ENCODE data around the gene ZNF554.
"Not testable (repeated sequence)": the region's sequence is repeated elsewhere in the genome, so short reads cannot be mapped to it uniquely, and the experiment has no call there.

ZNF554 gene

DNA sequence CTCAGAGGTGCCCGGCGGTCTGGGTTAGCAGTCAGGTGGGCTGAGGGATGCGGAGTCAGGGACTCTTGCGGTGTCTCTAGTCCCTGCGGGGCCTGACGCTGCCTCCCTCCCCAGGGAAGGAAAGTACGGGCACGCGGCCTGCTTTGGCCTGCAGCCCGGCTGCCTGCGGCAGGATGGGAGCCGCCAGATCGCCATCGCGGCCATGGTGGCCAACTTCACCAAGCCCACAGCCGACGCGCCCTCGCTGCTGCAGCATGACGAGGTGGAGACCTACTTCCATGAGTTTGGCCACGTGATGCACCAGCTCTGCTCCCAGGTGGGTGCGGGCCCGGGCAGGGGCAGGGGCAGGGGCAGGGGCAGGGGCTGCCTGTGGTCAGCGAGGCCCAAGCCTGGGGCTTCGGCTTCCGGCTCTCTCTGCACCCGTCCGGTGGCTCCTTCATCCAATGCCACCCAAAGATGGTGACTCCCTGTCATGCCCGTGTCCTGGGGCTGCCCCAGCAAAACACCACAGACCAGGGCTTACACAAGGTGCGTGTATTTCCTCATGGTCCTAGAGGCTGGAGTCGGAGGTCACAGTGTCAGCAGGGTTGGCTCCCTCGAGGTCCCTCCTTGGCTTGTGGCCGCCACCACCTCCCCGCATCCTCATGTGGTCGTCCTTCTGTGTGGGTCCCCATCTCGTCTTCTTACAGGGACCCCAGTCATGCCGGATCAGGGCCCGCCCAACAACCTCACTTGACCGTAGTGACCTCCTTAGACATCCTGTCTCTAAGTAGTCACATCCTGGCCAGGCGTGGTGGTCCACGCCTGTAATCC is 11.3 kb upstream of the ZNF554 start:
- no peak for DNase-seq

DNA sequence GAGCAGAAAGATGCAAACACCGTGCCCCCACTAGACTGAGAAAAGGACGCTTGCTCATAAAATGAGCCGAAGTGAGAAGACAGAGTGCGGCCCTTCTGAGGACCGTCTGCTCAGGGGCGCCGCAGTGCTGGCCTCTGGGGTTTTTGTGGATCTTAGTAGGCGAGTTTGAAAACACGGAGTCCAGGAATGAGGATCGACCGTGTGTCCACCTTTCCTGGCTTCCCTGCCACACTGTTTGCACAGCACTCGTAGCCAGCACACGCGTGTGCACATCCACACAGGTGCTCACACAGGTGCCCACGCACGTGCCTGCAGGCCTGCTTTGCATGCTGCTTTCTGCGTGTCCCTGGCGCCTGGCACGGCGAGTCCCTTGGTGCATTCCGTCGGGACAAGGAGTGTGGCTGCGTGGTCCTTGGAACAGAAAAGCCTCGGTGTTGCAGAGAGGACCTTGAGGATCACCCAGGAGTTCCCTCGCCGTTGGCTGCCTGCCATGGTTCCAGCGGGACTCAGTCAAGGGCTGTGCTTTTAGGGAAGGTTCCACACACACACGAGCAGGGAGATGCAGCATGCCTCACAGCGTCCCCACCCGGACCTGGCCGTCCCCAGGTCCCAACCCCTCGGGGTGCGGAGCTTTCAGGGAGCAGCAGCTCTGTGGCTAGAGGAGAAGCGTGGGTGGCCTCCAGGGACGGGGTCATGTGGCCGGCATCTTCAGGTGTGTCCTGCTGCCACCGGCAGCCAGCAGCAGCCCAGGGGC is 10.1 kb upstream of the ZNF554 start:
- DNase-seq, result no peak

DNA sequence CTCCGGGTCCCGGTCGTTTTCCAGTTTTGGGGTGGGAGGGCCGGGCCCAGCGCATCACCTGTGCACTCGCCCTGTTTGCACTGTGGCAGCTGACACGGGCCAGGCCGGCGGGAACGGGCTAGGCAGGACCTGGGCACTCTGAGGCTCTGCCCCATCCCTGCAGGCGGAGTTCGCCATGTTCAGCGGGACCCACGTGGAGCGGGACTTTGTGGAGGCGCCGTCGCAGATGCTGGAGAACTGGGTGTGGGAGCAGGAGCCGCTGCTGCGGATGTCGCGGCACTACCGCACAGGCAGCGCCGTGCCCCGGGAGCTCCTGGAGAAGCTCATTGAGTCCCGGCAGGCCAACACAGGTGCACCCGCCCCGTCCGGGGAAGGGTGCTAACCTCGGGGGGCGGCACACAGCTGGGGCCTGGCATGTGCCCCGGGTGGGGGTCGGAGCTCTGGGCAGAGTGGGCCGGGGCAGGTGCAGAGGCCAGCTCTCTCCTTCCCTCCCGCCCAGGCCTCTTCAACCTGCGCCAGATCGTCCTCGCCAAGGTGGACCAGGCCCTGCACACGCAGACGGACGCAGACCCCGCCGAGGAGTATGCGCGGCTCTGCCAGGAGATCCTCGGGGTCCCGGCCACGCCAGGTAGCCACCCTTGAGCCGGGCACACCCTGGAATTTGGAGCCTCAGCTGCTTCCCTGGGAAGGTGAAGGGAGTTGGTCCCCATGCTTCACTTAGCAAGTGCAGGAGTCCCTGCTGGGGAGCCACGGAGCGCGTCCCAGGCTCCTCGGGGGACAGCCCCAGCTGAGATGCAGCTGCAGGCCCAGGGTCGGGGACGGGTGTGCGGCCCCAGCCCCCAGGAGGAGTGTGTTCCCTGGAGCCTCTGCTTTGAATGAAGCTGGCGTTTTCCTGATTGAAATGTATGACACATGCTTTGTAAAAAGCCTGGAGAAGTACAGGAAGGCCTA is 9.3 kb upstream of the ZNF554 start:
- DNase-seq, result no peak

DNA sequence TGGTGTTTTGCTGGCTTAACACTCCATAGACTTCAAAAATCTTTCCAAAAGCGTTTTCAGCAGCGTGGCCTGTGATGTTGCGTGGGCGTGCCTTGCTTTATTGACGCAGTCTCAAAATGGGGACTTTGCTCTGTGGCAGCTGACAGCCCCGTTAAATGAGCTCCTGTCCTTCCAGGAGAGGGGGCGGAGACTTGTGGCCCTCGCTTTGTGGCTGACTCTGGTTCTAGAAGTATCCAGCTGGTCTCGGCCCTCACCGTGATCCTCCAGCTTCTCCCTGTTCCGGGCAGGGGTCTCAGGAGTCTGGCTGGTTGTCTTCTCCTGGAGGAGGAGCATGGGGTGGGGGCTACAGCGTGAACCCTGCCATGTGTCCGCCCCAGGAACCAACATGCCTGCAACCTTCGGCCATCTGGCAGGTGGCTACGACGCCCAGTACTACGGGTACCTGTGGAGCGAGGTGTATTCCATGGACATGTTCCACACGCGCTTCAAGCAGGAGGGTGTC is 8.4 kb upstream of the ZNF554 start:
- no peak for DNase-seq

DNA sequence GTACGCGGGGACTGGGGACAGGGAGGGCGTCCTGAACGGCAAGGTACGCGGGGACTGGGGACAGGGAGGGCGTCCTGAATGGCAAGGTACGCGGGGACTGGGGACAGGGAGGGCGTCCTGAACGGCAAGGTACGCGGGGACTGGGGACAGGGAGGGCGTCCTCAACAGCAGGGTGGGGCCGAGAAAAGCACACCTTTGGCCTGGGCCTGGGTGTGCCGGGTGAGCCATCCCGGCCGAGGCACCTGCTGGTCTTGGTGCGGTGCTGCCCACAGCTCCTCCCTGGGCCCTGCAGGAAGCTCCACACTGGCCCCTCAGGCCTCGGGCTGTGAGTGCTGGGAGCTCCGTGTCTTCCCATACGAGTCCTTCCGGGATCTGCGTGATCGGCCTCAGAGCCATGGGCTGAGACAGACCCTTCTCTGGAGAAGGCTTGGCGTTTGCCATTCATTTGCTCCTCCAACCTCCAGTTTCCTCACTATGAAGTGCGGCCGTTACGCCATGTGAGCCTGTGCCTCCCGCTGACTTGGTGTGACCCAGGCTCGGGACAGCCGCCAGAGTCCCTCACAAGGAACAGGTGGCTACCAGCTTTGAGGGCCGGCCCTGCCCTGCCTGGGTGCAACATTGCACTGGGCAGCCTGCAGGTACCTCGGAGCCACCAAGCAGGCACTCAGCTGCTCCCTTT is 7.8 kb upstream of the ZNF554 start:
- no peak for DNase-seq

DNA sequence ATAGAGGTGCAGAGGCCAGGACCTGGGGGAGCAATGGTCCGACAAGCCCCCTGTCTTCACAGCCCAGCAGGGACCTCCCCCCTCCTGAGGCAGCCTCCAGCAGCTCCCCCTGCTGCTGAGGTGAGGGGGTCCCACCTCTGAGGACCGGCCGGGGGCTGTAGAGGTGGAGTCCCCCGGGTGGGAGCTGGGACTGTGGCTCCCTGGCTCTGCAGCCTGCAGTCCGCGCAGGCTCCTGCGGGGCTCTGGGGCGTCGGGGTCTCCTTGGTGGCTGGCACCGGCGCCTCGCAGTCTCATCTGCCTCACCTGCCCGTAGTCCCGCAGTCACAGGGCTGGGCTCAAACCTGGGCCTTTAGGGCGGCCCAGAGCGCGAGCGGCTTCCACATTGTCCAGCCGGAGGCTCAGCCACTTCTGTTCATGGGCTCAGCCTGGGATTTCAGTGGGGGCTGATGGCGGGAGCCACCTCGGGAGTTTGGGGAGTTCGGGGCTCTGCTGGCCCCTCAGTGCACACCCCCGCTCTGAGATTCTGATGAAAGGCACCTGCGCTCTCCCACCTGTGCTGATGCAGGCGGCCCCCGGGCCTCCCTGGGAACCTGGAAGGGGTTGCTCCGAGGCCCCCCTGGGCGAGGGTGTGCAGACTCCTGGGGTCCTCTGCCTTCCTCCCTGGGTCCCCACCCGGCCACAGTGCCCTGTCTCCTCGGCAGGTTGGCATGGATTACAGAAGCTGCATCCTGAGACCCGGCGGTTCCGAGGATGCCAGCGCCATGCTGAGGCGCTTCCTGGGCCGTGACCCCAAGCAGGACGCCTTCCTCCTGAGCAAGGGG is 7.0 kb upstream of the ZNF554 start:
- no peak for DNase-seq

DNA sequence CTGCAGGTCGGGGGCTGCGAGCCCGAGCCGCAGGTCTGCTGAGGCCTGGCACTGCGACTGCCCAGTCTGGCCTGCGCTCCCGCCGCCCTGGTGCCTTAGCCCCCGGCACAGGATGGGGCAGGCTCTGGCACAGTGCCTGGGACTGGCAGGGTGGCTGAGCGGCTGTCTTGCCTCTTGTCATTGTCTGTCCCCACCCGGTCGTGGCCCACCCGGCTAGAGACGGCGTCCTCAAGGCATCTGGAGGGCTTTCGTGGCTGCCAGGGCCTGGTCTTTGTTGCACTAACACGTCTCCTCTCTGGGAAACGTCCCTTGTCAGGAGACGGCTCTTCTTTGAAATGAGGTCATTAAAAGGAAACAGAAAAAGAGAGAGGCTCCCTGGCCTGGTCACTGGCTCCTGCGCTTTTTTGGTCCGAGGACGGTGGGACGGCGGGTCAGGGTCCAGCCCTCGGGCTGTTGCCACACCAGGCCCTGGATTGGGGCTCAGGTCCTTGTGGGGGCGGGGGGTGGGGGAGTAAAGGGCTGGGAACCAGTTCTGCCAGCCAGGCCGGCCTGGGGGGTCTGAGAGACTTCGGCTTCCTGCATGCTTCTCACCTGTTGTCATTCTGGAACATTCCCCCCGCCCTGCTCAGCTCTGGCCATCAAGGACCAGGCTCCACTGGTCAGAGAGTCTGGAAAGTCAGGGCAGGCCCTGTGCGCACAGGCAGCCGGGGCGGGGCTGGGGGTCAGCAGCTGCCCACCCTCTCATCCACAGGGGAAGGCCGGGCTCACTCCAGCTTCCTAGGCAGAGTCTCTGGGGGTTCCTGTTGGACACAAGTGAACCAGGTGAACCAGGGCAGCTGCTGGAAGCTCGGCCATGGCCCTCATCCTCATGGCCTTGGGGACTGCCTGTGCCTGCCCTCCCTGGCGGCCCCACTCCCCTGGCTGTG is 6.2 kb upstream of the ZNF554 start:
- DNase-seq, result no peak

DNA sequence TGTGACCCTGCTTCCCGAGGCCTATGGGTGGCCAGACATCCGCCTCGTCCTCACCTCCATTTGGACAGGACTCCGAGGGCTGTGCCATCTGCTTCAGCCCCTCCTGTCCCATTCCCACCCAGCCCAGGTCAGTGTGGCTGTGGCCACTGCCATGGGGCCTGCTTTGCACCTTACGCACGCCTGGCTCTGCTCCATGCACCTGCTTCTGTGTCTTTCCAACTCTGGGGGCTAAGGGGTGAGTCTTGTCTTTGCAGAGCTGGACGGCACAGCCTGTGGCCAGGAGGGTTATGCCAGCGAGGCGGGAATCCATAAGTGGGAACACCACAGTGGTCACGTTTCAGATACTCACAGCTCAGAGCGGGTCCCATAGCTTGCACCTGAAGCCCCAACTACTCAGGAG is 5.2 kb upstream of the ZNF554 start:
- DNase-seq, result no peak

DNA sequence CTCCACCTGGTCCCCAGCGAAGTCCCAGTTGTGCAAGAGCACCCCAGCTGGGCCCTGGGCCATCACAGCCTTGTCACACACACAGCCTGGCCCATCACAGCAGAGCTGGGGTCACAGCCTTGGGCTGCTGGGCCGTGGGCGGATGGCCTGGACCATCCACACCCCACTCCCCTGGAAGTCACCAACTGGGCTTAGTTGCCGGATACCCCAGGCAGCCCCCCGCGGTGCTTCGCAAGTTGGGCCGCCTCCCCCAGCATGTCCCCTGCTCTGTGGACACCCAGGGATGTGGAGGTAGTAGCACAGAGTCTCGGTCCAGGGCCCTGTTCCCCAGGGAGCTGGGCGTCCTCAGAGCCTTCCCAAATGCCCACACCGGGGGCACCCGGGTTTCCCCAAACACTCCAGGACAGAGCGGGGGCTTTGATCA is 4.5 kb upstream of the ZNF554 start:
- no peak for DNase-seq

DNA sequence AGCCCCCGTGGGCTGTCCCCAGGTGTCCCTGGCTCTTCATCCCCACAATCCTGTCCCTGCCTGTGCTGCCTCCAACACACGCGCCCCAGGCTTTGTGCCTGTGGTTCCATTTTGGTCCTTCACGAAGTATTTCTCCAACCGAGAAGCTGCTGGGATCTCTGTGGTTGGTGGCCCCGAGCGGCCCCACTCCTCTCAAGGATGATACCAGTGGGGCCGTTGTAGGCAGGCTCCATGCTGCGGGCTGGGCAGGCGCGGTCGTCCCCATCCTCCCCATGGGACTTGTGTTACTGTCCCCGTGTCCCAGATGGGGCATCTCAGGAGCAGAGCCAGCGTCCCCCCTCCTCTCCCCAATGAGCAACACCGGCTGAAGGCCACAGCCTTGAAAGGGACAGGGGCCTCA is 3.7 kb upstream of the ZNF554 start:
- DNase-seq, result no peak

DNA sequence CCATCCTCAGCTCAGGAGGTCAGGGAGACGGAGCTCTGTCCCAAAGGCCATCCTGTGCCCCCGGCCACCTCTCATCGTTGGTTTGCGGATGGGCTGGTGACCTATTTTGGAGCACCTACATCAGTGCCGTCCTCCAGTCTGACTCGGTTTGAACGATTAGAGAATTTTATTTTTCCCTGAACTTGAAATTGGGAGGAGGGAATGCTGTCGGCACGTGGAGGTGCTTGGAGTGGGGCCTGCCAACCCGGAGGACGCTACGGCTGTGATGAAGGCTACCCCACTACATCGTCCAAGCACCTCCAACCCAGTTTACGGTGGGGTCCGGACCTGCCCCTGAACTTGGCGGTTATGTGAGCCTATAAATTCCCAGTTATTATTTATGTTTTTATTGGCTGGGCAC is 3.0 kb upstream of the ZNF554 start:
- no peak for DNase-seq

DNA sequence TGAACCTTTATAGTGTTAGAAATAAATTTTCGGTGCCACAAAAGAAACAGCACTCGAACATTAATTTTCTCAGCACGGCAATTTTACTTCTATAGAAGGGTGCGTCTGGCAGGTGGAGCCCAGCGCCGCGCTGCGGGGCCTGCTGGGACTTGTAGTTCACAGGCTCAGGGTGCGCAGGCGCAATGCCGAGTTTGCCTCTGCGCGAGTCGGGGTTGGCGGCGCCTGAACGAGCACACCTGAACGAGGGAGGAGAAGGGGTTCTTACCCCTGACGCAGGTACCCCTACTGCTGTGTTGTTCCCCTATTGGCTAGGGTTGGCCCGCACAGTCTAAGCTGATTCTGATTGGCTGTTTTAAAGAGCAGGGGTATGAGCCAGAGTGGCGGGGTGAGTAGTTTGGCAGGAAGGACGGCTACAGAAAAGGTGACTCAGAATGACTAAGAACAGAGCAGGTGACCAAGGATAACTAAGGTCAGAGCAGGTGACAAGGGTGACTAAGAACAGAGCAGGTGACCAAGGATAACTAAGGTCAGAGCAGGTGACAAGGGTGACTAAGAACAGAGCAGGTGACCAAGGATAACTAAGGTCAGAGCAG is 2.3 kb upstream of the ZNF554 start:
- not testable (repeated sequence) for DNase-seq

DNA sequence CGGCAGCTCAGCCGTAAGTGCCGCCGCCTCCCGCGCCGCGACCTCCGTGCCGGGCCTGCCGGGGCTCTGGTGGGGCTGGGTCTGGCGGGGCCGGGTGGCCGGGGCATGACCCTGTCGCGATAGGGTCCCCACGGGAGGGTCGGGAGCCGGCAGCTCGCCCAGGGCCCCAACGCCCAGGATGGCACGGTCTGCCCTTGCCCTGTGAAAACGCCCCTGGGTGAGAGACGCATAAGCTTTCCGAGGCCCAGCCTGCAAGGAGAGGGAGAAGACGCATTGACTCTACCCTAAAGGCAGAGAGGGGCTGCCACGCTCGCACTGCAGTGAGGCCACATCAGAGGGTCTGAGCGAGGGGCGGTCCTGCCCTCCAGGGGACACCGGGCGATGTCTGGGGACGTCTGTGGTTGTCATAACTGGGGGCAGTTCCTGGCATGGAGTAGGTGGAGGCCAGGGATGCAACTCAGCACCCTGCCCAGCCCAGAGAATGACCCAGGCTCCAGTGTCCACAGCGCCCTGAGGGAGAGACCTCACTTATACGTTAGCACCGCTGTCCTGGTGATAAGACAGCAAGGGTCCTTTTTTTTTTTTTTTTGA is 539 bp downstream of the ZNF554 start:
- peak; percentile 12 for DNase-seq

DNA sequence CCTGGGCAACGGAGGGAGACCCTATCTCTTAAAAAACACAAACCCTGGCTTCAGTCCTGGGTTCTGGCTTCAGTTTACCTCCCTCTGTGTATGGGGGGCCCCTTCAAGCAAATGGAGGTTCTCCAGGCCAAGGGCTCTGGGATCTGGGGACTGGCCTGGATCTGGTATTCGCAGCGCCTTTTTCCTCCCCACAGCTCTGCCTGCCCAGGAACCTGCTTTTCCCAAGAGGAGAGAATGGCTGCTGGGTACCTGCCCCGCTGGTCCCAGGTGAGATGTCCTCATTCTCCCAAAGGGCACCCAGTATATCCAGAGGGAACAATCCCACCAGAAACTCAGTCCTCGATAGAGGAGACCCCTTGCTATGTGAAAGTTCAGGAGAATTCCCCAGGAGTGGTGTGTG is 3.2 kb downstream of the ZNF554 start:
- DNase-seq, result no peak

DNA sequence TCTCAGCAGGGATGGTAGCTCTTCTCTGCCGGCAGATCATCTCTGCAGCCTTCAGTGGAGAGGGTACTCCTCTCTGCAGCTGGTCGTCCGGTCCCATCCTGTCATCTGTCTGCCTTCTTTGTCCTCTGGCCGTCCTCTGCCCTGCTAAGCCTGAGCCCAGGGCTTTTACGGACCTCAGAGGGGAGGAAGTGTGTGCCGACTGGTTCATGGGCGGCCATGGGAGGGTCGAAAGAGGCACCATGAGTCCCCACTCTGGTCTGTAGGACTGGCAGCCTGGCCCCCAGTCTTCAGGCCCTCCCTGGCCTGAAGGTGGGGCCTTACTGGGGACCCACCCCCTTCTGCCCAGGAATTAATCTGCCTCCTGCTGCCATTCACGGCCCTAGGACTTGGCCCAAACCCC is 4.0 kb downstream of the ZNF554 start:
- no peak for DNase-seq

DNA sequence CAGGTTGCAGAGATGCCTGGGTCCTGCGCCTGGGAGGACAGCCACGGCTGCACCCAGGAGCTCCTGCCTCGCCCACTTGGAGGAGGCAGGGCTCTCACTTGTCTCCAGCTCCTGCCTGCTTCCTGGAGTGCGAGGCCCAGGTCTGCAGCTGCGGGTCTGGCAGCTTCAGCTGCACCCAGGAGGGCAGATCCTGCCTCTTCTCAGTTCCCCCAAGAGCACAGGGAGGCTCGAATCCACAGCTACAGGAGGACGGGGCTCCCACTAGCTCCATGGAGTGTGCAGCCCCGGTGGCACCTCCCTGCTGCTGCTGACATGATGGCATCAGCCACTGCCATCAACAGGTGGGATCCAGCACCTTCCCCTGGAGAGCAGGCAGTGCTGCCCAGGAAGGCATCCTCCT is 4.5 kb downstream of the ZNF554 start:
- no peak for DNase-seq

DNA sequence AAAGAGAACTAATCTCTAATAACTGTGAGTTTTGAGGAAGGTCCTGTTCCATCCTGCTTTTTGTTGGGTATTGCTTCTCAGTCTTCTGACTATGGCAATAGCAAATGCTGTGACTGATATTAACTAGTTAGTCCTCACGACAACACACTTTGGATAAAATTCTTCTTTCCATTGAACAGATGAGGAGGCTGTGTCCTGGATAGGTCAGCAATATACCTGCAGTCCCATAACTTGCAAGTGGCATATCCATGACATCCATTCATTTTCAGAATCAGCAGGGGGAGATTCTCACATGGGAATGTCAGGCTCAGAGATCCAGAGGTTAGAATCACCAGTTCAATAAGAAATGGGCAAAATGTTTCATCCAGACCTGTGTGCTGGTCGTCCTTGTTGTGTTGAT is 7.4 kb downstream of the ZNF554 start:
- no peak for DNase-seq

DNA sequence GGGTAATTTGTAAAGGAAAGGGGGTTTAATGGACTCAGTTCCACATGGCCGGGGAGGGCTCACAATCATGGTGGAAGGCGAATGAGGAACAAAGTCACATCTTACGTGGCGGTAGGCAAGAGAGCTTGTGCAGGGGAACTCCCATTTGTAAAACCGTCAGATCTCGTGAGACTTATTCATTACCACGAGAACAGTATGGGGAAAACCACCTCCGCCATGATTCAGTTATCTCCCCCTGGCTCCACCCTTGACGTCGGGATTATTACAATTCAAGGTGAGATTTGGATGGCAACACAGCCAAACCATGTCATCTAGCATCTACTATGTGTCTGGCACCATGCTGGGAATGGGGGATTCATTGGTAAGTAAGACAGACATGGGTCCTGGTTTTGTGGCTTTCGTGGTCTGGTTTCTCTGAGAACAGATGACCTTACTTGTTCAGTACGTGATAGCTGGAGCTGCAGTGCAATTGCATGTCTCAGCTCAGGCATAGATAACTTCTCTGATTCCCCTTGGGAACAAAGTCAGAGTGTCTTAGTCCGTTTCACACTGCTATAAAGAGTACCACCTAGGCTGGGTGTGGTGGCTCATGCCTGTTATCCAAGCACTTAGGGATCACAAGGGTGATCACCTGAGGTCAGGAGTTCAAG is 8.3 kb downstream of the ZNF554 start:
- DNase-seq, result no peak

DNA sequence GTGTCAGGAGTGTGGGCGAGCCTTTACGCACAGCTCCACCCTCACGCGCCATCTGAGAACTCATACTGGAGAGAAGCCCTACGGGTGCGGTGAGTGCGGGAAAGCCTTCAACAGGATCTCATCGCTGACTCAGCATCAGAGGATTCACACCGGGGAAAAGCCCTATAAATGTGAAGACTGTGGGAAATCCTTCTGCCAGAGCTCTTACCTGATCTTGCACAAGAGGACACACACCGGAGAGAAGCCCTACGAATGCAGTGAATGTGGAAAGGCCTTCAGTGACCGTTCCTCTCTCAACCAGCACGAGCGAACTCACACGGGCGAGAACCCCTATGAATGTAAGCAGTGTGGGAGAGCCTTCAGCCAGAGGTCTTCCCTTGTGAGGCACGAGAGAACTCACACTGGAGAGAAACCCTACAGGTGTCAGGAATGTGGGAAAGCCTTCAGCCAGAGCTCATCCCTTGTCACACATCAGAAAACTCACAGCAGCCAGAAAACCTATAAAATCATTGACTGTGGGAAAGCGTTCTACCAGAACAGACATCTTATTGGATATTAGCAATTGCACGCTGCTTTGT is 14.7 kb downstream of the ZNF554 start:
- DNase-seq, result no peak
